Left lung (tissue), 10 donors: ENCODE data around the gene PHF11. TPM values are rescaled to one million over a fixed set of nuclear protein-coding genes. Genes with fewer than 3 reads are reported as not detected.

Experiments used
- ATAC-seq: fragments of 200-7000 bp; cut with Tn5 transposase; one replicate; pipeline ENCODE4 v1.9.1; 2020; ENCODE audit warnings: moderate library complexity
- DNase-seq, 4 donors: peaks; one replicate each; pipeline ENCODE4 v3.0.0-alpha.2; 2013 to 2020
- H3K27ac ChIP-seq, 2 donors: fragments of 200-600 bp; sonication (generic) in 1 of 2; one replicate each; pipeline versions ENCODE4 v1.5.0 to v1.8.0; 2020 to 2021
- H3K27me3 ChIP-seq, 2 donors: fragments of 200-600 bp; sonication (generic) in 1 of 2; one replicate each; pipeline versions ENCODE4 v1.5.0 to v1.8.0; 2020 to 2021
- H3K36me3 ChIP-seq, 2 donors: fragments of 200-600 bp; sonication (generic) in 1 of 2; one replicate each; pipeline versions ENCODE4 v1.5.0 to v1.8.0; 2020 to 2021
- H3K4me1 ChIP-seq, 2 donors: fragments of 200-600 bp; one replicate each; pipeline ENCODE4 v1.8.0; 2021
- H3K4me3 ChIP-seq, 2 donors: fragments of 200-600 bp; sonication (generic) in 1 of 2; one replicate each; pipeline versions ENCODE4 v1.5.0 to v1.8.0; 2020 to 2021; ENCODE audit warnings: mild to moderate bottlenecking in 1 of 2
- H3K9me3 ChIP-seq, 2 donors: fragments of 200-600 bp; sonication (generic) in 1 of 2; one replicate each; pipeline versions ENCODE4 v1.5.0 to v1.8.0; 2020 to 2021
- intact Hi-C, 2 donors: fragments of 100-400 bp; cut with DNase I; formaldehyde crosslinking; loops; one replicate each; pipeline versions ENCODE4 v1.11.2 to v1.14.2; 2022
- polyA plus RNA-seq, 6 donors: library from polyadenylated mRNA; unstranded; fragments of 120-200 nt; gene quantifications; one replicate each; pipeline ENCODE4 v1.2.1, GENCODE V29; 2013; ENCODE audit not compliant: insufficient read length in 6 of 6
- total RNA-seq, 2 donors: library from RNA; stranded (reverse); fragmentation: NEBNext Ultra II Directional; extraction: Animal tissue kit (Norgen Biotek cat#: 25700); gene quantifications; one replicate each; pipeline ENCODE4 v1.2.1, GENCODE V29; 2021
- TF ChIP-seq, protein P1 (sequence below), 2 donors: fragments of 200-600 bp; sonication (generic) in 1 of 2; IDR thresholded peaks; one replicate each; pipeline versions ENCODE4 v1.5.0 to v1.8.0; 2021; ENCODE audit warnings: antibody characterized with exemption in 2 of 2
- donor health status: DM: no; HTN: yes; CAD: no.
- donor health status: DM: no; HTN: no; CAD: no.

PHF11 gene
- total and polyA plus RNA-seq, 8 donors, result 42.9 to 80.2 (median 71.4) TPM

DNA sequence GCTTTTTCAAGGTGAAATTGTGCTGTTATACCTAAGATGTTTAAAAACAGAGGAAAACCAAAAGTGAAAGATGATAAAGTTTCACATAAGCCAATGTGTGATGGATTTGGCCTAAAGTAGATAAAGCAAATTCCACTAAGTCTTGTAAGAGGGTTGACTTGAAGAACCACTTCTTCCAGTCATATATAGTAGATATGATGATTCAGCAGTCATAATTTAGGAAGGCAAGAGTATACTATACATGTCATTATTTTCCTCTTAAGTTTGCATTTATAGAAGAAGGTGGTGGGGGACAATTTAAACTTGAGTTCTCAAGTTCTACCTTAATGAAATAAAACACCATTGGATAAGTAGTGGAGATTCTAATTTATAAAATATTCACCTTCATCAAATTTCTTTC lies 37.3 kb downstream of the PHF11 start:
- intact Hi-C loops, result no loop called here
- ATAC-seq, result no peak
- H3K36me3 ChIP-seq, result peaks cover 0 to 26% of the 10 kb centered on the region in 2 donors

DNA sequence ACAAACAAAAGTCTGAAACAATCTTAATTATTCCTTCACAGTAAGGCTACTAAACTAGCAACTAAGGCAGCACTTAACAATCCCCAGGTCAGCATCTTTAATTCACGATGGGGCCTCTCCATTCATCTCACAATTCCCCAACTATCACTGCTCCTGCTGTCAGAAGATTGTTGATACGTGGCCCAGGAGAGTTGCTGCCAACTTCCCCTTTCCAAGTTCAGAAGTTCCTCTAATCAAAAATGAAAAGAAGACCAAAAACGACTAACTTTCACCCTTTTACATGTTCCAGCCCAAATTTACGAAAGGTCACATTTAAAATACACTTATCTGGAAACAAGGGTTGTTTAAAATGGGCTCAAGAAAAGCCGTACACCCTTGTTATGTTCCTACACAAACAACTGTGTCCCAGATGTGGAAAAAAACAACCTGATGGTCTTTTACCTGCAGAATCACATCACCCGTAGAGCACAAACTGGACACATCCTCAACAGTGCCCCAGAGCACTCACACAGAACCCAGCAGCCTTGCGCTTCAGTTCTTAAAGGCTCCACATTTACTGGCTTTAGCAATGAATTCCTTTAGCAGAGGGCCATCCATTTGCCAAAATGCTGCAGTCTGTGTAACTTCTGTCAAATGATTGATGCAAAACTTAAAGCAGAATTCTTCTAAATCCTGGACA lies 38.0 kb downstream of the PHF11 start:
- H3K36me3 ChIP-seq, result peaks cover 0 to 19% of the 10 kb centered on the region in 2 donors
- TF ChIP-seq, protein P1, sequence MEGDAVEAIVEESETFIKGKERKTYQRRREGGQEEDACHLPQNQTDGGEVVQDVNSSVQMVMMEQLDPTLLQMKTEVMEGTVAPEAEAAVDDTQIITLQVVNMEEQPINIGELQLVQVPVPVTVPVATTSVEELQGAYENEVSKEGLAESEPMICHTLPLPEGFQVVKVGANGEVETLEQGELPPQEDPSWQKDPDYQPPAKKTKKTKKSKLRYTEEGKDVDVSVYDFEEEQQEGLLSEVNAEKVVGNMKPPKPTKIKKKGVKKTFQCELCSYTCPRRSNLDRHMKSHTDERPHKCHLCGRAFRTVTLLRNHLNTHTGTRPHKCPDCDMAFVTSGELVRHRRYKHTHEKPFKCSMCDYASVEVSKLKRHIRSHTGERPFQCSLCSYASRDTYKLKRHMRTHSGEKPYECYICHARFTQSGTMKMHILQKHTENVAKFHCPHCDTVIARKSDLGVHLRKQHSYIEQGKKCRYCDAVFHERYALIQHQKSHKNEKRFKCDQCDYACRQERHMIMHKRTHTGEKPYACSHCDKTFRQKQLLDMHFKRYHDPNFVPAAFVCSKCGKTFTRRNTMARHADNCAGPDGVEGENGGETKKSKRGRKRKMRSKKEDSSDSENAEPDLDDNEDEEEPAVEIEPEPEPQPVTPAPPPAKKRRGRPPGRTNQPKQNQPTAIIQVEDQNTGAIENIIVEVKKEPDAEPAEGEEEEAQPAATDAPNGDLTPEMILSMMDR (IDR thresholded peaks at IDR 0.05), result no peak
- peak overlapping the region in 1 of 2 donors; percentile 21 for H3K27ac ChIP-seq
- no peaks in the 10 kb centered on the region for H3K27me3 ChIP-seq
- H3K4me3 ChIP-seq, result no peak overlapping the region
- H3K4me1 ChIP-seq, result peaks cover 0 to 9% of the 10 kb centered on the region in 2 donors
- no peak for ATAC-seq
- no peaks in the 10 kb centered on the region for H3K9me3 ChIP-seq
- intact Hi-C loops, result no loop called here
- DNase-seq, result no peak

More for the DNA sequence above, 37.3 kb downstream of the PHF11 start:
- no peak for DNase-seq
- TF ChIP-seq, protein P1 (IDR thresholded peaks at IDR 0.05), result no peak
- no peaks in the 10 kb centered on the region for H3K9me3 ChIP-seq
- peaks cover 0 to 6% of the 10 kb centered on the region in 2 donors for H3K4me1 ChIP-seq
- peak overlapping the region in 1 of 2 donors; percentile 21 for H3K27ac ChIP-seq
- H3K27me3 ChIP-seq, result no peaks in the 10 kb centered on the region
- H3K4me3 ChIP-seq, result no peak overlapping the region

GRCh38 chr13:49536144-49536873 lies 40.6 kb downstream of the PHF11 start:
- H3K27me3 ChIP-seq, result no peaks in the 10 kb centered on the region
- peaks cover 0 to 26% of the 10 kb centered on the region in 2 donors for H3K36me3 ChIP-seq
- intact Hi-C loops, result no loop called here
- TF ChIP-seq, protein P1 (IDR thresholded peaks at IDR 0.05), result no peak
- DNase-seq, result no peak
- no peaks in the 10 kb centered on the region for H3K9me3 ChIP-seq
- no peak overlapping the region for H3K27ac ChIP-seq
- H3K4me3 ChIP-seq, result no peak overlapping the region
- ATAC-seq, result peak; percentile 49
- peaks cover 0 to 15% of the 10 kb centered on the region in 2 donors for H3K4me1 ChIP-seq

DNA sequence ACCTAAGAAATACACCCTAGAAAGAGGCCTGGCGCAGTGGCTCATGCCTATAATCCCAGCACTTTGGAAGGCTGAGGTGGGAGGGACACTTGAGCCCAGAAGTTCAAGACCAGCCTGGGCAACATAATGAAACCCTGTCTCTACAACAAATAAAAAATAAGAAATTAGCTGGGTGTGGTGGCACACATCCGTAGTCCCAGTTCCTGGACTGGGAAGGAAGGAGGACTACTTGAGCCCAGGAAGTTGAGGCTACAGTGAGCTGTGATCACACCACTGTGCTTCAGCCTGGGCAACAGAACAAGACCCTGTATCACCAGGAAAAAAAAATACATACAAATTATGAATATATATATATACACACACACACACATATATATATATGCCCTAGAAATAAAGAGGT lies 42.7 kb downstream of the PHF11 start:
- no peaks in the 10 kb centered on the region for H3K9me3 ChIP-seq
- H3K4me1 ChIP-seq, result peaks cover 0 to 15% of the 10 kb centered on the region in 2 donors
- ATAC-seq (no peak), DNase-seq (no peak)
- no peak overlapping the region for H3K4me3 ChIP-seq
- intact Hi-C loops, result no loop called here
- H3K36me3 ChIP-seq, result peaks cover 0 to 32% of the 10 kb centered on the region in 2 donors
- H3K27ac ChIP-seq, result peak overlapping the region in 1 of 2 donors; percentile 16
- H3K27me3 ChIP-seq, result no peaks in the 10 kb centered on the region
- TF ChIP-seq, protein P1 (IDR thresholded peaks at IDR 0.05), result no peak

DNA sequence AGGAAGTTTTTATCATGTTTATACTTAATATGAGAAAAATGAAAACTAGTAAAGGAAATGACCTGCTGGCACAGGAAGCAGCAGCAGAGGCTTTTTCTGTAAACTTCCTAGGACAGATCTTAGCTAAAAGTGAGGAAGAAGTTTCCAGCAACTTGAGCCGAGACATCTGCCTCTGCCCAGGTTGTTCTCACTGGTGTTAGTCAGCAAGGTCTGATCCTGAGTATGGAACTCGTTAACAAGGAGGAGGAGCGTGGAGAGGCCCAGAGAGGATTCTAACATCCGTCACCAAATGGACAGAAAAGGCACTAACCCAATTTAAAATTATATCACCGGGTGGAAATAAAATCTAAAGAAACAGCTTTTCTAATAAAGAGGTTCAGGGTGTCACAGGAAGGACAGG lies 43.6 kb downstream of the PHF11 start:
- H3K27me3 ChIP-seq, result no peaks in the 10 kb centered on the region
- ATAC-seq (no peak), DNase-seq (no peak)
- no peaks in the 10 kb centered on the region for H3K9me3 ChIP-seq
- peaks cover 0 to 15% of the 10 kb centered on the region in 2 donors for H3K4me1 ChIP-seq
- H3K27ac ChIP-seq, result no peak overlapping the region
- TF ChIP-seq, protein P1 (IDR thresholded peaks at IDR 0.05), result no peak
- peaks cover 0 to 41% of the 10 kb centered on the region in 2 donors for H3K36me3 ChIP-seq
- intact Hi-C loops, result no loop called here
- no peak overlapping the region for H3K4me3 ChIP-seq
